GM12878 (cell line): ENCODE results near the gene LDLRAD4.

Experiments
- NR2C1 ChIP-seq: fragments of 450-650 bp; IDR thresholded peaks from 2 replicates; pipeline ENCODE4 v1.6.1; 2017; ENCODE audit warnings: antibody characterized with exemption, mild to moderate bottlenecking, moderate library complexity
- RB1 ChIP-seq: fragments of 450-650 bp; formaldehyde crosslinking; IDR thresholded peaks from 2 replicates; pipeline ENCODE4 v1.6.1; 2017; ENCODE audit warnings: mild to moderate bottlenecking, borderline replicate concordance
- ZNF24 ChIP-seq: fragments of 450-650 bp; IDR thresholded peaks from 2 replicates; pipeline ENCODE4 v1.6.1; 2017; ENCODE audit warnings: antibody characterized with exemption, mild to moderate bottlenecking
- TF ChIP-seq, protein P1 (sequence below), 3 experiments: IDR thresholded peaks in 2 of 3; conservative IDR thresholded peaks in 1 of 3; 2 replicates each; pipeline ENCODE4 v1.5.1; 2011; ENCODE audit warnings: low read depth in 3 of 3, low read length in 3 of 3, mild to moderate bottlenecking in 3 of 3, control low read depth in 2 of 3, moderate library complexity in 2 of 3, inconsistent platforms in 1 of 3, mixed read lengths in 1 of 3; ENCODE audit not compliant: control insufficient read depth in 2 of 3, insufficient read depth in 1 of 3; ENCODE audit errors: extremely low read depth in 1 of 3

DNA sequence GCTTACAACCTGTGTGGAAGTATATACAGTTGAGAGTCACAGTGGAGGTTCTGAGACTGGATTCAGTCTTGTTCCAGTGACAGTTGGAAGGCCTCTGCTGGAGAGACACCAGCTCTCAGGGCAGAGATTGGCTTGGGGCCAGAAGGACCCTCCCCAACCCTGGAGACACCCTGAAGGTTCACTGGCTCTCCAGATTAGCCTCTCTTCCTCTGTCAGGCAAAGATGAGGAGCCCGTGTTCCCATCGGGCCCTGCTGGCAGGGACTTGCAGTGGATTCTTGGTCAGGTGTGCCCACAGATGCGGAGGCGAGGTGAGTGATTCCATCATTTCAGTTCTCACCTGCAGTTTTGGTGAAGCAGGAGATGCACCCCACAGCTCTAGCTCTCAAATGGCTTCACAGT, 429.2 kb downstream of the LDLRAD4 start:
- TF ChIP-seq, protein P1, sequence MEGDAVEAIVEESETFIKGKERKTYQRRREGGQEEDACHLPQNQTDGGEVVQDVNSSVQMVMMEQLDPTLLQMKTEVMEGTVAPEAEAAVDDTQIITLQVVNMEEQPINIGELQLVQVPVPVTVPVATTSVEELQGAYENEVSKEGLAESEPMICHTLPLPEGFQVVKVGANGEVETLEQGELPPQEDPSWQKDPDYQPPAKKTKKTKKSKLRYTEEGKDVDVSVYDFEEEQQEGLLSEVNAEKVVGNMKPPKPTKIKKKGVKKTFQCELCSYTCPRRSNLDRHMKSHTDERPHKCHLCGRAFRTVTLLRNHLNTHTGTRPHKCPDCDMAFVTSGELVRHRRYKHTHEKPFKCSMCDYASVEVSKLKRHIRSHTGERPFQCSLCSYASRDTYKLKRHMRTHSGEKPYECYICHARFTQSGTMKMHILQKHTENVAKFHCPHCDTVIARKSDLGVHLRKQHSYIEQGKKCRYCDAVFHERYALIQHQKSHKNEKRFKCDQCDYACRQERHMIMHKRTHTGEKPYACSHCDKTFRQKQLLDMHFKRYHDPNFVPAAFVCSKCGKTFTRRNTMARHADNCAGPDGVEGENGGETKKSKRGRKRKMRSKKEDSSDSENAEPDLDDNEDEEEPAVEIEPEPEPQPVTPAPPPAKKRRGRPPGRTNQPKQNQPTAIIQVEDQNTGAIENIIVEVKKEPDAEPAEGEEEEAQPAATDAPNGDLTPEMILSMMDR (IDR thresholded peaks at IDR 0.05 in 2 of 3, conservative IDR thresholded peaks at IDR 0.05 in 1 of 3; ENCODE audit: control insufficient read depth in 2 of 3, extremely low read depth in 1 of 3, insufficient read depth in 1 of 3, low read depth in 3 of 3, low read length in 3 of 3): no peak
- TF ChIP-seq RB1 (no peak), NR2C1 (no peak), ZNF24 (no peak)
